Panc1 (cell line): Measurements from ENCODE around the gene MDGA2. TPM values are rescaled to one million over a fixed set of nuclear protein-coding genes. Genes with fewer than 3 reads are reported as not detected.

Experiments
- ATAC-seq: fragments of 200-7000 bp; cut with Tn5 transposase; 2 replicates; pipeline ENCODE4 v1.9.1; 2020; ENCODE audit warnings: mild to moderate bottlenecking, moderate library complexity
- BruUV-seq: library from RNA; stranded (reverse); fragments of 400-500 nt; replicated peaks from 2 replicates; lab custom pipeline; 2021; lab: Mats Ljungman, UMichigan
- CTCF ChIA-PET: fragments of 300-600 bp; sonication (Branson Sonifier 250); formaldehyde crosslinking; loops from one replicate; lab custom pipeline; 2022; ENCODE audit warnings: antibody characterized with exemption; lab: Charles Lee
- POLR2A ChIA-PET: fragments of 300-600 bp; sonication (Branson Sonifier 250); formaldehyde crosslinking; loops from one replicate; lab custom pipeline; 2022; ENCODE audit warnings: antibody characterized with exemption; lab: Charles Lee
- DNase-seq: peaks from one replicate; pipeline ENCODE4 v3.0.0-alpha.2; 2010; ENCODE audit warnings: low read depth, low spot score
- H3K27ac ChIP-seq: 2 replicates; pipeline ENCODE4 v1.5.1; 2011; ENCODE audit warnings: mild to moderate bottlenecking, low read length, inconsistent platforms
- H3K27me3 ChIP-seq: fragments of 200-500 bp; sonication (Bioruptor generic); 2 replicates; pipeline ENCODE4 v1.6.0; 2014; ENCODE audit warnings: low read length, inconsistent platforms; ENCODE audit not compliant: control insufficient read depth, insufficient read depth
- H3K36me3 ChIP-seq: fragments of 200-500 bp; sonication (Bioruptor generic); 2 replicates; pipeline ENCODE4 v1.5.1; 2014; ENCODE audit warnings: inconsistent platforms, mild to moderate bottlenecking, low read length, moderate library complexity; ENCODE audit not compliant: control insufficient read depth, insufficient read depth
- H3K4me1 ChIP-seq: 2 replicates; pipeline ENCODE4 v1.5.1; 2011; ENCODE audit warnings: inconsistent platforms, mild to moderate bottlenecking, low read length, moderate library complexity; ENCODE audit not compliant: control insufficient read depth, insufficient read depth
- H3K4me3 ChIP-seq, 2 experiments: 2 replicates each; pipeline ENCODE4 v1.5.1; 2011 to 2012; ENCODE audit warnings: low read depth in 2 of 2, low read length in 2 of 2, mild to moderate bottlenecking in 2 of 2, inconsistent platforms in 1 of 2, moderate library complexity in 1 of 2
- H3K9me3 ChIP-seq: fragments of 200-500 bp; sonication (Bioruptor generic); 2 replicates; pipeline ENCODE4 v1.5.1; 2014; ENCODE audit warnings: low read depth, mild to moderate bottlenecking, inconsistent platforms, low read length, moderate library complexity; ENCODE audit not compliant: control insufficient read depth, insufficient read depth
- POLR2AphosphoS5 ChIP-seq: IDR thresholded peaks from 2 replicates; pipeline ENCODE4 v1.6.1; 2012; ENCODE audit warnings: mild to moderate bottlenecking, low read depth, low read length, moderate library complexity
- SIN3A ChIP-seq: IDR thresholded peaks from 2 replicates; pipeline ENCODE4 v1.6.1; 2012; ENCODE audit warnings: low read depth, mild to moderate bottlenecking, low read length, moderate library complexity, borderline replicate concordance; ENCODE audit not compliant: insufficient read depth
- TCF7L2 ChIP-seq: IDR thresholded peaks from 2 replicates; pipeline ENCODE4 v1.6.1; 2011; ENCODE audit warnings: mild to moderate bottlenecking, low read depth, low read length, inconsistent platforms
- in situ Hi-C: cut with HindIII; loops from 2 replicates; pipeline ENCODE4 v1.10.0; 2016; ENCODE audit warnings: low sequenced_read_pairs, low pct_unique_long_range_greater_than_20kb
- intact Hi-C: fragments of 100-400 bp; cut with micrococcal nuclease; formaldehyde crosslinking; loops from one replicate; pipeline ENCODE4 v1.10.0; 2022; ENCODE audit not compliant: unreplicated experiment
- total RNA-seq: library from RNA; stranded (reverse); gene quantifications from one replicate; pipeline ENCODE4 v1.2.1, GENCODE V29; 2021; ENCODE audit not compliant: unreplicated experiment
- TF ChIP-seq, protein P1 (sequence below), 2 experiments: IDR thresholded peaks; 2 replicates each; pipeline ENCODE4 v1.6.1; 2011 to 2012; ENCODE audit warnings: low read depth in 2 of 2, control low read depth in 1 of 2, low read length in 1 of 2, mild to moderate bottlenecking in 1 of 2, moderate library complexity in 1 of 2; ENCODE audit not compliant: insufficient read depth in 1 of 2
- TF ChIP-seq, protein P2 (sequence below): fragments of 450-650 bp; IDR thresholded peaks from 2 replicates; pipeline ENCODE4 v1.5.1; 2017; ENCODE audit warnings: mild to moderate bottlenecking

Gene MDGA2
- total RNA-seq, 1 experiment from 2014 or later: not detected

DNA sequence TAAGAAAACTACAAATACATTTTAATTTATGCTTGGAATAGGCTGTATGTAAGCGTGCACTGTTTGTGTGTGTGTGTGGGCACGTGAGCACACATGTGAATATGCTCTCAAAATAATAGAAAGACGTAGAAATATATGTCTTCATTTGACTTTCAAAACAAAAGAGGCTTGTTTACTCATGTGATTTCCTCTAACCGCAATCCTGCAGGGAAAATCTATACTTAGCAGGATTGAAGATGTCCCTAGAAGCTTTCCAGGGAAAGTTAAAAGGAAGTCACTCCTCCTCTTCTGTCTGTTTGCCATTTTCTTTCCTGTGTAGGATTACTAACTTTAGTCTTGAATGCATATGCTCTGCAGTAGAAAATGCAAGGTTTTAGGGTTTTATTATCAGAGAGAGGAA lies 404.7 kb downstream of the MDGA2 start:
- Histone ChIP-seq H3K27ac (no peak overlapping the region), H3K4me1 (no peaks in the 10 kb centered on the region), H3K4me3 (no peak overlapping the region), H3K9me3 (no peaks in the 10 kb centered on the region), H3K27me3 (no peaks in the 10 kb centered on the region), H3K36me3 (no peaks in the 10 kb centered on the region)
- in situ Hi-C loops: no loop called here
- TF ChIP-seq, protein P1, sequence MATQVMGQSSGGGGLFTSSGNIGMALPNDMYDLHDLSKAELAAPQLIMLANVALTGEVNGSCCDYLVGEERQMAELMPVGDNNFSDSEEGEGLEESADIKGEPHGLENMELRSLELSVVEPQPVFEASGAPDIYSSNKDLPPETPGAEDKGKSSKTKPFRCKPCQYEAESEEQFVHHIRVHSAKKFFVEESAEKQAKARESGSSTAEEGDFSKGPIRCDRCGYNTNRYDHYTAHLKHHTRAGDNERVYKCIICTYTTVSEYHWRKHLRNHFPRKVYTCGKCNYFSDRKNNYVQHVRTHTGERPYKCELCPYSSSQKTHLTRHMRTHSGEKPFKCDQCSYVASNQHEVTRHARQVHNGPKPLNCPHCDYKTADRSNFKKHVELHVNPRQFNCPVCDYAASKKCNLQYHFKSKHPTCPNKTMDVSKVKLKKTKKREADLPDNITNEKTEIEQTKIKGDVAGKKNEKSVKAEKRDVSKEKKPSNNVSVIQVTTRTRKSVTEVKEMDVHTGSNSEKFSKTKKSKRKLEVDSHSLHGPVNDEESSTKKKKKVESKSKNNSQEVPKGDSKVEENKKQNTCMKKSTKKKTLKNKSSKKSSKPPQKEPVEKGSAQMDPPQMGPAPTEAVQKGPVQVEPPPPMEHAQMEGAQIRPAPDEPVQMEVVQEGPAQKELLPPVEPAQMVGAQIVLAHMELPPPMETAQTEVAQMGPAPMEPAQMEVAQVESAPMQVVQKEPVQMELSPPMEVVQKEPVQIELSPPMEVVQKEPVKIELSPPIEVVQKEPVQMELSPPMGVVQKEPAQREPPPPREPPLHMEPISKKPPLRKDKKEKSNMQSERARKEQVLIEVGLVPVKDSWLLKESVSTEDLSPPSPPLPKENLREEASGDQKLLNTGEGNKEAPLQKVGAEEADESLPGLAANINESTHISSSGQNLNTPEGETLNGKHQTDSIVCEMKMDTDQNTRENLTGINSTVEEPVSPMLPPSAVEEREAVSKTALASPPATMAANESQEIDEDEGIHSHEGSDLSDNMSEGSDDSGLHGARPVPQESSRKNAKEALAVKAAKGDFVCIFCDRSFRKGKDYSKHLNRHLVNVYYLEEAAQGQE (IDR thresholded peaks at IDR 0.05; ENCODE audit: insufficient read depth in 1 of 2, low read depth in 2 of 2, low read length in 1 of 2): no peak
- TF ChIP-seq, protein P2, sequence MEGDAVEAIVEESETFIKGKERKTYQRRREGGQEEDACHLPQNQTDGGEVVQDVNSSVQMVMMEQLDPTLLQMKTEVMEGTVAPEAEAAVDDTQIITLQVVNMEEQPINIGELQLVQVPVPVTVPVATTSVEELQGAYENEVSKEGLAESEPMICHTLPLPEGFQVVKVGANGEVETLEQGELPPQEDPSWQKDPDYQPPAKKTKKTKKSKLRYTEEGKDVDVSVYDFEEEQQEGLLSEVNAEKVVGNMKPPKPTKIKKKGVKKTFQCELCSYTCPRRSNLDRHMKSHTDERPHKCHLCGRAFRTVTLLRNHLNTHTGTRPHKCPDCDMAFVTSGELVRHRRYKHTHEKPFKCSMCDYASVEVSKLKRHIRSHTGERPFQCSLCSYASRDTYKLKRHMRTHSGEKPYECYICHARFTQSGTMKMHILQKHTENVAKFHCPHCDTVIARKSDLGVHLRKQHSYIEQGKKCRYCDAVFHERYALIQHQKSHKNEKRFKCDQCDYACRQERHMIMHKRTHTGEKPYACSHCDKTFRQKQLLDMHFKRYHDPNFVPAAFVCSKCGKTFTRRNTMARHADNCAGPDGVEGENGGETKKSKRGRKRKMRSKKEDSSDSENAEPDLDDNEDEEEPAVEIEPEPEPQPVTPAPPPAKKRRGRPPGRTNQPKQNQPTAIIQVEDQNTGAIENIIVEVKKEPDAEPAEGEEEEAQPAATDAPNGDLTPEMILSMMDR: no peak
- TF ChIP-seq POLR2AphosphoS5: no peak
- no peak for TF ChIP-seq TCF7L2
- TF ChIP-seq SIN3A: no peak
- no TSS peak for BruUV-seq
- intact Hi-C loops: no loop called here
- ATAC-seq: no peak
- ChIA-PET POLR2A (no interaction called here), CTCF (no interaction called here)
- no peak for DNase-seq

DNA sequence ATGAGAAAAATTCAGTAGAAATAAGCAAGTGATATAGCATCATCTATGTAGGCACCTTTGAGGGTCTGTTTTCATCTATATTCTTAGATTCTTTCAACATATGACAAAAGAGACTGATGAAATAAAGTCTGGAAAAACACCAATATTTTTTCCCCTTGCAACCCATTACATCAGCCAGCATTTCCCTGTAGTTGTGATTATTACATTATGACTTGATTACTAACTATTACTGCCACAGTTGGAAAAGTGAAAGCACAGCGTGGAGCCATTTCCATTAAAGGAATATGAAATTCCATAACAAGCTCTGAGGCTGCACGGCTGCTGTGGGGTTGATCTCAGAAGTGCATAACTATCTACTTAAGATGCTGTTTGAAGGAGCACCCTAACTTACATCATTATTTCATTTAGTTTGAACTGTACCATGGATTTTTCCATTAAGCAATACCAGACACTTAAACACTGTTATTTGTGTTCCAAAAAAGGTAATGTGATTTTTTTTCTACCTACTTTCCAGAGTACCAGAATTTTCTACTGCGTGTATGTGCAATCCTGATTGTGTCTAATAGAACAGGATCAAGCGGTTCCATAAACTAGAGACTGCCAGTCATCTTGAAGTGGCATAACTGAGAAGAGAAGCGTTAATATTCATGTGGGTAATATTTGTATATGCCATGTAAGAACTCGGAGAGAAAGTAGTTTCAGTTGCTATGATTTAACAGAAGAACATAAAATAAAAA lies 405.5 kb downstream of the MDGA2 start:
- H3K36me3 ChIP-seq: no peaks in the 10 kb centered on the region
- CTCF ChIA-PET: no interaction called here
- intact Hi-C loops (no loop called here), in situ Hi-C loops (no loop called here)
- H3K9me3 ChIP-seq: no peaks in the 10 kb centered on the region
- H3K4me1 ChIP-seq: no peaks in the 10 kb centered on the region
- POLR2A ChIA-PET: no interaction called here
- TF ChIP-seq, protein P1 (IDR thresholded peaks at IDR 0.05; ENCODE audit: insufficient read depth in 1 of 2, low read depth in 2 of 2, low read length in 1 of 2): no peak
- no peak overlapping the region for H3K27ac ChIP-seq
- no peak overlapping the region for H3K4me3 ChIP-seq
- DNase-seq: no peak
- H3K27me3 ChIP-seq: no peaks in the 10 kb centered on the region
- ATAC-seq: no peak
- BruUV-seq: no TSS peak
